ENCODE results near the gene CC2D2A. TPM values are rescaled to one million over a fixed set of nuclear protein-coding genes. Genes with fewer than 3 reads are reported as not detected.

Gene CC2D2A
- total RNA-seq, 1 donor from 2014 or later: 25.8 TPM

DNA sequence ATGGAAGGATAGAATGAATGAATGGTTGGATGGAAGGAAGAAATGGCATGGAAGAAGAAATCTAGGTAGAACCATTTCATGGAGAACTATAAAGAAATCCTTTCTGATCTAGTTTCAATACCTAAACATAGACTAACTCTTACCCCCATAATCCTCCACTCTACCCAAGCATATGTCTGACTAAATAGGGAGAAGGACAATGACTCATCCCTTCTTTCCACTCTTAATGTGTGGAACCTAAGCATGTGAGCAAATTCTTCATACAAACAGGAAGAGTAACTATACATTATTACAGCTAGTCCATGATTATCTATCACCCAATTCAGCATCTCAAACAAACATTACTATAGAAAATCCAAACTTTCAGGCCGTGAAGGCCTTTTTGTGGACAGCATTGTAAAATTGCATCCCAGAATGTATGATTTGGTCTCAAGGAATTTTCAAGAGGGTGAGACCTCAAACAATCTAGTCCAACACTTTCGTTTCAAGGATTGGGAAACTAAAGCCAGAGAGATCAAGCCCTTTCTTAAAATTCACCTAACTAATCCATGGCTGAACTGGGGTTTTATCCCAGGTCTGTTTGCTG lies 30.6 kb upstream of the CC2D2A start:
- no peak overlapping the region for H3K27ac Mint-ChIP-seq
- no peak for DNase-seq (ENCODE audit: low spot score, unreplicated experiment)
- TF ChIP-seq, protein P1, sequence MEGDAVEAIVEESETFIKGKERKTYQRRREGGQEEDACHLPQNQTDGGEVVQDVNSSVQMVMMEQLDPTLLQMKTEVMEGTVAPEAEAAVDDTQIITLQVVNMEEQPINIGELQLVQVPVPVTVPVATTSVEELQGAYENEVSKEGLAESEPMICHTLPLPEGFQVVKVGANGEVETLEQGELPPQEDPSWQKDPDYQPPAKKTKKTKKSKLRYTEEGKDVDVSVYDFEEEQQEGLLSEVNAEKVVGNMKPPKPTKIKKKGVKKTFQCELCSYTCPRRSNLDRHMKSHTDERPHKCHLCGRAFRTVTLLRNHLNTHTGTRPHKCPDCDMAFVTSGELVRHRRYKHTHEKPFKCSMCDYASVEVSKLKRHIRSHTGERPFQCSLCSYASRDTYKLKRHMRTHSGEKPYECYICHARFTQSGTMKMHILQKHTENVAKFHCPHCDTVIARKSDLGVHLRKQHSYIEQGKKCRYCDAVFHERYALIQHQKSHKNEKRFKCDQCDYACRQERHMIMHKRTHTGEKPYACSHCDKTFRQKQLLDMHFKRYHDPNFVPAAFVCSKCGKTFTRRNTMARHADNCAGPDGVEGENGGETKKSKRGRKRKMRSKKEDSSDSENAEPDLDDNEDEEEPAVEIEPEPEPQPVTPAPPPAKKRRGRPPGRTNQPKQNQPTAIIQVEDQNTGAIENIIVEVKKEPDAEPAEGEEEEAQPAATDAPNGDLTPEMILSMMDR (IDR thresholded peaks at IDR 0.05; ENCODE audit: unreplicated experiment): no peak
- H3K9me3 Mint-ChIP-seq (ENCODE audit: low read depth): peaks cover 4% of the 10 kb centered on the region
- no peaks in the 10 kb centered on the region for H3K36me3 Mint-ChIP-seq (ENCODE audit: insufficient read depth)
- H3K4me3 Mint-ChIP-seq (ENCODE audit: low read depth): no peak overlapping the region
- no peaks in the 10 kb centered on the region for H3K4me1 Mint-ChIP-seq (ENCODE audit: low read depth)
- no peaks in the 10 kb centered on the region for H3K27me3 Mint-ChIP-seq

DNA sequence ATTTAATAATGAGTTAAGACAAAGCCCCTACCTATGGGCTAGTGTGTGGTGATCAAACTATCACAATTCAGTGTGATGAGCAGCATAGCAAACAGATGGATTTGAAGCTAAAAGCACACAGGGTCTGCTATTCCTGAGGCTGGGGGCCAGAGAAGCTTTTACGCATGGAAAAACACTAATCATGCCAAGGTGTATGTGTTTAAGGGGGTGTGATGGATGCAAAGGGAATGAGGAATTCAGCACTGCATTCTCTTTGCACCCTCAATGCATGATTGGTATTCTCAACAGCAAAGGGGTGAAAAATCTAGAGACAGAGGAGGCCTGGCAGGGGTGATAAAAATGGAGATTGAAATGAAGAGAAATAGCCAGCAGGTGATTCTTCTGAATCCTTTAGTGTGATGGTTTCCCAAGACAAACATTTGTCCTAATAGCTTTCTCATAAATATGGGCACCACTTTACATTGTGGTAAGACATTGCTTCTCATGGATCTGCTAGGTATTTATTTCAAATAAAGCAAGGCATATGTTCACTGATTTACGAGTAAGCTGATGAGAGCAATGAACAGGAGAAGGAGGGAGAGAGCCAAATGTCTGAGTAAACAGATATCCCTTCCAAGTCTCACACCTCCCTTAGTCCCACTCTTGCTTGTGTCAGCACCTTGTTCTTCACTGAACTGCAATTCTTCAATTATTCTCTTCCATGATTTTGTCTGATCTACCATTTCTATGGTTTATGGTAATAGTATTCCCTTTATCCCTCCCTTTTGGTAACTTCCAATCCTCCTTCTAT lies 26.1 kb upstream of the CC2D2A start:
- Mint-ChIP-seq H3K27ac (no peak overlapping the region), H3K4me3 (ENCODE audit: low read depth) (no peak overlapping the region), H3K36me3 (ENCODE audit: insufficient read depth) (no peaks in the 10 kb centered on the region), H3K27me3 (no peaks in the 10 kb centered on the region), H3K4me1 (ENCODE audit: low read depth) (no peaks in the 10 kb centered on the region), H3K9me3 (ENCODE audit: low read depth) (peaks cover 7% of the 10 kb centered on the region)
- TF ChIP-seq, protein P1 (IDR thresholded peaks at IDR 0.05; ENCODE audit: unreplicated experiment): no peak
- DNase-seq (ENCODE audit: low spot score, unreplicated experiment): no peak

DNA sequence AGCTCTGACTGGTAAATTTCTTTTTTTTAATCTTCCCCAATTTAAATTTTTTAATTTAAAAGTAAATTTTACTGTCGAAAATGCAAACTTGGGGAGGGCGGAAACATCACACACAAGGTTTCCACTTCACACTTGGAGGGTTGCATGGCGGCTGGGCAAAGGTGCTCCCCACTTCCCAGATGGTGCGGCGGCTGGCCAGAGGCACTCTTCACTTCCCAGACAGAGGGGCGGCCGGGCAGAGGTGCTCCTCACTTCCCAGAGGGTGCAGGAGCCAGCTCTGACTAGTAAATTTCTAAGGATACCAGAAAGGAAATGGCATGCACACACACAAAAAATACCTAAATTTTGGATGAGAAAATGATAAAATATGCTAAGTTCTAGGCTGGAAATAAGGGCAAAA lies 25.4 kb upstream of the CC2D2A start:
- Mint-ChIP-seq H3K36me3 (ENCODE audit: insufficient read depth) (no peaks in the 10 kb centered on the region), H3K9me3 (ENCODE audit: low read depth) (peaks cover 7% of the 10 kb centered on the region), H3K4me1 (ENCODE audit: low read depth) (no peaks in the 10 kb centered on the region), H3K4me3 (ENCODE audit: low read depth) (no peak overlapping the region), H3K27me3 (no peaks in the 10 kb centered on the region), H3K27ac (no peak overlapping the region)
- TF ChIP-seq, protein P1 (IDR thresholded peaks at IDR 0.05; ENCODE audit: unreplicated experiment): no peak
- no peak for DNase-seq (ENCODE audit: low spot score, unreplicated experiment)

DNA sequence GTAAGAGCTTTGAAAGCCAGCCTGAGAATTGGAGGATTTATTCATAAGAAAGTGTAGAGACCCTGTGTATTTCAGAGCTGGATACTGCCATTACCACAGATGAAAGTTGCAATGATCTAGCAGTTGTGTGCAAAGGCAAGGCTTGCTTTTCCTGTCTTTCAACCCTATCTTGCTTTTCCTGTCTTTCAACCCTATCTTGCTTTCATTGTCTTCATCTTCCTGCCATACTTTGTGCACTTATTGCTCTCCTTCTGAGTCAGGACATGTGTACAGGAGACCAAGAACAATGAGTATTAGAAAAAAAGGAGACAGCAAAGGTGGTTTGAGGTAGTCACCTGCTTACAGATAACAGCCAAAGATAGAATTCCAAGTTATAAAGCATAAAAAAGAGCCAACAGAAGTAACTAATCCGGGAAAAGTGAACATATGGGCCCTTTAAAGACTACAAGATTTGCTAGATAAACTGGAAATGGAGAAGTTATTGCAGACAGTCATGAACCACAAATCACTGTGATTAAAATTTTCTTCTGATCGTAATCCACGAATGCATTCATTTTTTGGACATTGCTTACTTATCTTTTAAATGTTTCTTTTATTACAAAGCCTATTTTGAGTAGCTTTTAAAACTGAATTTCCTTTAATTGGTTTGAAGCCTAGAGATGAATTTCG lies 24.7 kb upstream of the CC2D2A start:
- Mint-ChIP-seq H3K27ac (no peak overlapping the region), H3K27me3 (no peaks in the 10 kb centered on the region), H3K36me3 (ENCODE audit: insufficient read depth) (no peaks in the 10 kb centered on the region), H3K4me1 (ENCODE audit: low read depth) (no peaks in the 10 kb centered on the region), H3K4me3 (ENCODE audit: low read depth) (no peak overlapping the region), H3K9me3 (ENCODE audit: low read depth) (peaks cover 7% of the 10 kb centered on the region)
- DNase-seq (ENCODE audit: low spot score, unreplicated experiment): no peak
- TF ChIP-seq, protein P1 (IDR thresholded peaks at IDR 0.05; ENCODE audit: unreplicated experiment): no peak

DNA sequence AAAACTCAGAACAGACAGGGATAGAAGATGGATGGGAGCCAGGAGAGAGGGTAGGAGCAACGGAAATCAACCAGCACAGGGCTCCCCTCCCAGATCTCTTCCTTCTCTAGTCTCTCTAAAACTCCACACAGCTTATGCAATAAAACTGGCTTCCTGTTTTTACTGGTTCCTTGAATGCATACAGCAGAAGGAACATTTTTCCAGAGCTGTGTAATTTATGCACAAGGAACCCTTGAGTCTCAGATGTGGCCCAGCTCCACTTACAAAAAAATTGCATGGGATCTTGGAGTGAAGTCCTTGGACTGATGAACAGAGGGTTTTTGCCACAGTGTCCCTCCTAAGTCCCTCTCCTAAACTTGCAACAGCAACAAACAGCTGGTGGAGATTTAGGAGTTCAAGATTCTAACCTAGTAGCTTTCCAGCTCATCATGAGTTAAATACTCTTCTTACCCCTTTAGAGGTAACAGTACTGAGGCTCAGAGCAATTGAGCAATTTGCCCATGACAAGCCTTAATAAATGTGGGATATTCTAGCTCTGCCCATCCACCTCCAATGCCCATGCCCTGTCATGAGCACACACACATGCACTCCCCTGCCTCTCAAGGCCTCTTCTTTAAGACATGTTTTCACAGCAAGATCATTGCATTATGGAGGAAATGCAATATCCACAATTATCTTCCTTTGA lies 18.4 kb upstream of the CC2D2A start:
- H3K4me1 Mint-ChIP-seq (ENCODE audit: low read depth): no peaks in the 10 kb centered on the region
- TF ChIP-seq, protein P1 (IDR thresholded peaks at IDR 0.05; ENCODE audit: unreplicated experiment): no peak
- H3K9me3 Mint-ChIP-seq (ENCODE audit: low read depth): peaks cover 3% of the 10 kb centered on the region
- H3K36me3 Mint-ChIP-seq (ENCODE audit: insufficient read depth): no peaks in the 10 kb centered on the region
- H3K27me3 Mint-ChIP-seq: no peaks in the 10 kb centered on the region
- DNase-seq (ENCODE audit: low spot score, unreplicated experiment): no peak
- H3K4me3 Mint-ChIP-seq (ENCODE audit: low read depth): no peak overlapping the region
- no peak overlapping the region for H3K27ac Mint-ChIP-seq

All from progenitor cell of endocrine pancreas (in vitro differentiated cells).